ENCODE data around the gene UBFD1. TPM values are rescaled to one million over a fixed set of nuclear protein-coding genes. Genes with fewer than 3 reads are reported as not detected.
A peak's percentile ranks its signal among the peaks of the same experiment; 100 is the strongest.
"Not testable (repeated sequence)": the region's sequence is repeated elsewhere in the genome, so short reads cannot be mapped to it uniquely, and the experiment has no call there.

UBFD1 gene
- total RNA-seq, 1 donor from 2014 or later, result 64.9 TPM

GRCh38 chr16:23567602-23568001 is 10.1 kb downstream of the UBFD1 start:
- DNase-seq (ENCODE audit: low spot score), result no peak

GRCh38 chr16:23570992-23571632 is 13.6 kb downstream of the UBFD1 start:
- DNase-seq (ENCODE audit: low spot score), result no peak

DNA sequence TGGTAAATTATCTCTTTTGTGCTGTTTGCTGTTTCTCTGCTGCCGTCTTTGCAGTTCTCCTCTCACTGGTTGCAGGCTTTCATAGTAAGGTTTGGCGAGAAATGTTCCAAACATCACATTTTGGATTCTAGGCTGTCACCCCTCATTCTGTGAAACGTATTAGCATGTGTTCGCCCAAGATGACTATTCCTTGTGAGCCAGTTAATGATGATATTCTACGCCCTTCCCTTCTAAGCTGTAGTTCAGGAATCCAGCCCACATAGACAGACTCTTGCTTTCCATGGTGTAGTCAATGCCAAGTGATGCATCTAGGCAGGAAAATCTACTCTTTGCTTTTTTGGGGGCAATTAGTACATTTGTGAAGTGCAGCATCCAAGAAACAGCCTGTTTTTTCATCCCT is 14.4 kb downstream of the UBFD1 start:
- no peak for DNase-seq (ENCODE audit: low spot score)

DNA sequence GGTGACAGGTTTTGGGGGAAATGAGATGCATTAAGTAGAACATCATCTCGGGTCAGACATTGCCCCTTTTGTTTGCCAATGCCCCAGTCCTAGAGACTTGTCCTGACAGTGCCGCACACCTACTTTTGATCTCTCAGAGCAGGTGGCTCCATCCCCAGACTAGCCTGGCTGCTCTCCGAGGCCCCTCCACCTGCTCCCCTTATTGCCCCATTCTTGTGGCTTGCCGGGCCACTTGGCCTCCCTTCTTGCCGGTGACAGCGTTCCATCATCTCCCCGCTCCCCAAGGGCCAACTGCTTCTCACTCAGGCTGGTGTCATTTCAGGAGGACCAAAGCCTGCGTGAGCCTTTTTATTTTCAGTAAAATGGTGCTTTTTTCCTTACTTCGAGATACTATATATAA is 14.9 kb downstream of the UBFD1 start:
- DNase-seq (ENCODE audit: low spot score), result no peak

DNA sequence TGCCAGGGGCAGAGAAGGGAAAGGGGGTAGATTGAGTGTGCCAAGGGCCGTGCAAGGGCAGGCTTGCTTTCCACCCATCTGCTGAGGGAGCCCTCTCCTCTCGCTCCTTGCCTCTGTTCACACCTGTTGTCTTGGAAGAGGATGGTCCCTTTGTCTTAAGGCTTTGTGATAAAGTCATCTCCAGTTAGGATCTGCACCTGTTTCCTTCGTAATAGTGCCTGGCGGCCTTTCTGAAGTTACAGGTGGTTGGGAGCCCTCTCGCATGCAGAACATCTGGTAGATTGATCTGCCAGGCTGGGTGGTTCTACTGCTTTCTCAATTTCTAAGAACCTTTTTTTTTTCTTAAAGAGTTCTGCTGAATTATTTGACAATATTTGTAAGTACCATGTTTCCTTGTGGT is 16.3 kb downstream of the UBFD1 start:
- DNase-seq (ENCODE audit: low spot score), result no peak

DNA sequence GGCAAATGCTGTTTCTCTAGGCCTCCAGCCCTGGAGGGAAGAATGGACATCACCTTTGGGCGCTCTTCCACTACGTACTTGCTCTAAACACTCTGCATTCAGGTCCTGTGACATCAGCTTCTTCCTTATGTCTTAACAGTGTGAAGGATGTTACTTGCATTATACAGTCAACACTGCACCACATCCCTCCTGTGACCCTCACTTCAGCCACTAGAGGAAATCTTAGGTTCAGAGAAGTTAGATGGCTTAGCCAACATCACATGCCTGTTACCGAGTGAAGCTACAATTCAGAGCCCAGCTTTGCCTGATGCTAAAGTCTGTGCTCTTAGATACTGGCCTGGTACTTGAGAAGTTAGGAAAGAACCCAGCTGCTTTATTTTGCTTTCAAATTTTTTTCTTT is 18.3 kb downstream of the UBFD1 start:
- DNase-seq (ENCODE audit: low spot score), result no peak

DNA sequence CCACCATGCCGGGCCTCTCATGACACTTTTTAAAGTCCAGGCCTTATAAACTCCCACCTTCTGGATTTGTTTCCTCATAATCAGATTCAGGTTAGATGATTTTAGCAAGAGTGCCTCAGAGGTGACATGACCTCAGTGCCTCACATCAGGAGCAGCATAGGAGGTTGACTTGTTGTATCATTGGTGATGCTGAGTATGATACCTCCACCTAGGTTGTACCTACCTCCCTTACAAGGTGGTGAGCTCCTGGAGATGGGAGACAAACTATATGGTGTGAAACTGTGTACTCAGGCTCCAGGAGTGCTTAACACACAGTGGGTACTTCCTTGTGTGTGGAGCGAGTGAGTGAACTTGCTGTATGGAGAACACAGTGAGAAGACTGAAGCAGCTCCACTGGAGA is 20.0 kb downstream of the UBFD1 start:
- DNase-seq (ENCODE audit: low spot score), result no peak

DNA sequence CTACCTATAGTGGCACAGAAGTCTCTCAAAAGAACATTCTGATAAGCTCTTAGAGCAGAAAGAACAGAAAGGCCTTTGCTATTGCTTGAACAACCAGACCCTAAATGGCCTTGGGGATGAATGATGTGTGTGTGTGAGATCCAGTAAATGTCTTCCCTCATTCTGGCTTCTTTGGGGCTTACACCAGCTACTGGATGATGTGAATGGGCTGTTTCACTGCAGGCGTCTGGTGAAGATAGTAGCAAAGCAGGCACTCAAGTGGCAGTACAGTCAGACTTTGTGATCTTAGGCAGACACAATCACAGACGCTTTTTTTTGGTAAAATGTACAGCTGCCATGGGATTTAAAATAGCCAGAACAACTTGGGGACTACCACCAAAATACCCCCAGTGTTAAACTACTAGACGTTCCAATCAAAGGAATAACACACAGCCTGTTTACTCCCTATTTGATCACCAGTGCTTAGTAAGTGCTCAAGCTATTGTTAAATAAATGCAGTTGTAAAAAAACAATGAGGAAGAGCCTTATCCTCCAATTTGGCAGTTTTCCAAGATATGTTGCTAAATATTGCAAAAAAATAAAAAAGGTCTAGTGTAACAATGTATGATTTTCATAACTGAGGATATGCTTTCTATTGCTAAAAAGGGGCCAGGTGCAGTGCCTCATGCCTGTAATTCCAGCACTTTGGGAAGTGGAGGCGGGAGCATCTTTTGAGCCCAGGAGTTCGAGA is 20.7 kb downstream of the UBFD1 start:
- DNase-seq (ENCODE audit: low spot score), result no peak

GRCh38 chr16:23579371-23579770 is 21.8 kb downstream of the UBFD1 start:
- no peak for DNase-seq (ENCODE audit: low spot score)

DNA sequence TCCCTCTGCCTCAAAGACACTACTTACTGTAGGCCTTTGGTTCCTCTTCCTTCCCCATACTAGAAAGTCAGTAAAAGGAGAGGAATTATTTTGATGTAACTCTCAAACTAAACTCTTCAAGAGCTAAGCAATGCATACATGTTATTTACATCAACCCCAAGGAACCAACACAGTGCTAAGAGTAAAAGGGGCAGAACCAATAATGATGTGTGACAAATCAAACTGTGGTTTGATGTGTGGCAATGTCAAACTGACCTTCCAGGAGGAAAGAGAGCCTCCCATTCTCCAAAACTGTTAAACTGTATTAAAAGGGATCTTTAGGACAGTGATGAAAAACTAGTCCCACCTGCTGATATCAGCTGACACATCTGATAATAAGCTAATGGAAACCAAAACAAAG is 22.9 kb downstream of the UBFD1 start:
- DNase-seq (ENCODE audit: low spot score), result no peak

DNA sequence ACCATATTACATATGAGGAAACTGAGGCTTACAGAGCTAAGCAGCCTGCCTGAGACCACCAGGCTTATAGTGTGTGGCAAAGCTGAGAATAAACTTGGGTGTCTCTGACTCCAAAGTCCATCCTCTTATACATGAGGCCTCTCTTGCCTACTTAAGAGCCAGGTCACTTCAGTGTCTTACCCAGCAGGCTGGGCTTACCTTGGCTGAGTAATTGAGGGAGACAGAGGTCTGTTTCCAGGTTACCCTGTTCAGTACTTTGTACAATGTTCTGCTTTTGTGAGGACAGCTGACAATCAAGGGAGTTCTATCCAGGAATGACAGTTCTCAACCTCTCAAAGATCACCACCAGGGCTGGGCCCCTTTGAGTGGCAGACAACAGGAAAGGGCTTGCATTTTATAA is 24.2 kb downstream of the UBFD1 start:
- DNase-seq (ENCODE audit: low spot score), result no peak

DNA sequence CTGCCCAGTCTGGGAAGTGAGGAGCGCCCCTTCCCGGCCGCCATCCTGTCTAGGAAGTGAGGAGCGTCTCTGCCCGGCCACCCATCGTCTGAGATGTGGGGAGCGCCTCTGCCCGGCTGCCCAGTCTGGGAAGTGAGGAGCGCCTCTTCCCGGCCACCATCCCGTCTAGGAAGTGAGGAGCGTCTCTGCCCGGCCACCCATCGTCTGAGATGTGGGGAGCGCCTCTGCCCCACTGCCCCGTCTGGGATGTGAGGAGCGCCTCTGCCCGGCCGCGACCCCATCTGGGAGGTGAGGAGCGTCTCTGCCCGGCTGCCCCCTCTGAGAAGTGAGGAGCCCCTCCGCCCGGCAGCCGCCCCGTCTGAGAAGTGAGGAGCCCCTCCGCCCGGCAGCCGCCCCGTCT is 25.7 kb downstream of the UBFD1 start:
- not testable (repeated sequence) for DNase-seq (ENCODE audit: low spot score)

DNA sequence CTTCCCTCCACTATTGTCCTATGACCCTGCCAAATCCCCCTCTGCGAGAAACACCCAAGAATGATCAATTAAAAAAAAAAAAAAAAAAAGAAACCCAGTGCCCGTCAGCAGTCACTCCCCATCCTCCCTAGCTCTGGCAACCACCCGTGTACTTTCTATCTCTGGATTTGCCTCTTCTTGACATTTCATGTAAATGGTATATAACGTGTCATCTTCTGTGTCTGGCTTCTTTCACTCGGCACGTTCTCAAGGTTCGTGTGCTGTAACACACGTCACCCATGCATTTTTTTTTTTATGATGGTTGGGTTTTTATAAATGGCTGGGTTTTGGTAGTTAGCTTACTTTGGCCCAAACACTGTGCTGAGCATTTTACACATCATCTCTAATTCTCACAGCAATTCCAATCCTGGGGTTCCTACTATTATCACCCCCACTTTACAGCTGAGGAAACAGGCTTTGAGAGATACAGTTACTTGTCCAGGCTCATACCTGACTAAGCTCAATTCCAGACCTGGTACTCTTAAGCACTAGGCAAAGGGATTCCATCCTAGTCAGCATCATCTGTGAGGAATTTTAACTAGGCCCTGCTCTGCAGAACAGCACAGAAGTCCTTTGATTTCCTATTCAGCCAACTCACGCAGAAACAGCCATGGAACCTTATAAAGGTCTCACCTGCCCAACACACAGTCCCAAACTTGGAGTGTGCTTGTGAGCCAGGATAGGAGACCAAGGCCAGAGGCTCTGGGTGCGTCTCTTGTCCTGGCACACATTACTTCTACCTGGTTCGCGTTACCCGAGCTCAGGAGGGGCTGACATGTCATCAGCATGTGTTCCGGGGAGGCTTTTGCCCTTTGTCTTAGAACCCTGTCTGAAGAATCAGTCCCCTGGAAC is 26.9 kb downstream of the UBFD1 start:
- DNase-seq (ENCODE audit: low spot score), result no peak

DNA sequence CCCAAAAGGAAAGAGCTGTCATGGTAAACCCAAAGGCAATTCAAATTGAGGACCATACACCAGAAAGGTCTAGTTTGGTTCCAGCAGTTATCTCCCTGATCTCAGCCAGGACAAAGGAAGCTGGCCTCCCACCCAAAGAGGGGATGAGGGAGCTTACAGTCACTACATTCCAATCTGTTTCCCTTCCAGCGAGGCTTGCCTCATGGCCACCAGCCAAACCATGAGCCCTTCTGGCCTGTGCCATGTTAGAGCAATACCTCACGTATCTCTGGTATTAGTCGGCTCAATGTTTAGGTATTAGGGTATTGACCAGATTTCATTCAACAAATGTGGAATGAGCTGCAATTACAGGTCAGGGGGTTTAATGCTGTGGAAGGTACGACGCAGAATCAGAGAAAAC is 30.2 kb downstream of the UBFD1 start:
- DNase-seq (ENCODE audit: low spot score), result no peak

GRCh38 chr16:23590181-23590580 is 32.7 kb downstream of the UBFD1 start:
- no peak for DNase-seq (ENCODE audit: low spot score)

DNA sequence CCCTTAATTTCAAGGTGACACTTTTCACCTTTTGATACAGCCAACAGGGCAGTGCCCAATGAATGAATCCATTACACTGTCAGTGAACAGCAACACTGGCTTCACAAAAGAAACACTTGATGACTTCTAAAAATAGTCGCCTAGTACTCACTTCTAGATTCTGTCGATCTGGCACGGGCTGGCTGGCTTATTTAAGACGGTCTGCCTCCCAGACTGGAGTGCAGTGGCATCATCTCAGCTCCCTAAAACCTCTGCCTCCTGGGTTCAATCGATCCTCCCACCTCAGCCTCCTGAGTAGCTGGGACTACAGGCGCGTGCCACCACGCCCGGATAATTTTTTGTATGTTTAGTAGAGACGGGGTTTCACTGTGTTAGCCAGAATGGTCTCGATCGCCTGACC is 36.7 kb downstream of the UBFD1 start:
- DNase-seq (ENCODE audit: low spot score), result no peak

- no peak for DNase-seq (ENCODE audit: low spot score)
Observed at GRCh38 chr16:23595246-23595950, 37.9 kb downstream of the UBFD1 start.

DNA sequence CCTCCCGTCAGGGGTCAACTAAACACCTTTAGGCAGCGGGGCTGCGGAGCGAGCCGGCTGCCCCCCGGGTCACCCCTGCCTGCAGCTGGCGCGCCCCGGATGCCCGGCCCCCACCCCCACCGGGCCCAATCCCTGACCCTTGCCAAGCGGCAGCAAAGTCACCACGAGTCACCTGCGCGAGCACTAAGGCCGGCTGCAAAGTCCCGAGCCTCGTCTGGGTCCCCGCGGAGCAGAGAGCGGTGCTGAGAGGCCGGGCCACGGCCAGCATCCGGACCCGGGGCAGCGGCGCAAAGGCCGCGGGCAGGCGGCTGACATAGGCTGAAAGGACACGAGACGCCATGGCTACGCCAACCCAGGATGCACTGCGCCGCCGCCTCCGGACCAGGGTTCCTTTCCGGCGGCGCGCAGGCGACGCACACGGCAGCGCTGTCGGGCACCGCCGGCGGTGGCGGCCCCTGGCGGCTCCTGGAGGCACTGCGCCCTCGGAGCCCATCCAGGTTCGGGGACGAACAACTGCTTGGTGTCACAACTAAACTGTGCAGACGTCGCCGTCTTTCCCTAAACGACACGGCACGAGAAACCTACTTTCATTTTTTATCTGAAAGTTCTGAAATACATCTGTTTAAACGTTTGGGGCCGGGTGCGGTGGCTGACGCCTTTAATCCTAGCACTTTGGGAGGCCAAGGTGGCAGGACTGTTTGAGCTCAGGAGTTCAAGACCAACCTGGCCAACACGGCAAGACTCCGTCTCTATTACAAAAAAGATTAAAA is 38.6 kb downstream of the UBFD1 start, which contains the start of gene NDUFAB1:
TSS of gene NDUFAB1 (minus strand) at position 366 of the 770 bp plus-strand sequence. CDS start at position 340, 26 bp downstream.
- DNase-seq (ENCODE audit: low spot score), result peak; percentile 93

GRCh38 chr16:23597003-23597756 is 39.7 kb downstream of the UBFD1 start:
- no peak for DNase-seq (ENCODE audit: low spot score)

GRCh38 chr16:23607726-23608125 is 50.2 kb downstream of the UBFD1 start:
- DNase-seq (ENCODE audit: low spot score), result no peak
